NCI-H510A treated with DMSO at 0.1 percent for 48 hours (cell line): ENCODE data around the gene FST.
A peak's percentile ranks its signal among the peaks of the same experiment; 100 is the strongest.

Source experiments
- DNase-seq: peaks from one replicate; lab custom pipeline; 2025; lab: John Stamatoyannopoulos, UW

FST gene

GRCh38 chr5:53480416-53481158 lies at the start of gene FST:
TSS of gene FST (plus strand) at chr5:53480629. CDS start at chr5:53480792, 163 bp downstream.
- DNase-seq, result peak; percentile 58

GRCh38 chr5:53431665-53432064 lies 48.8 kb upstream of the FST start:
- DNase-seq, result no peak

GRCh38 chr5:53433026-53433425 lies 47.4 kb upstream of the FST start:
- no peak for DNase-seq

GRCh38 chr5:53434541-53434940 lies 45.9 kb upstream of the FST start:
- no peak for DNase-seq

- no peak for DNase-seq
Observed at GRCh38 chr5:53436480-53437191, 43.8 kb upstream of the FST start.

GRCh38 chr5:53438079-53438478 lies 42.4 kb upstream of the FST start:
- no peak for DNase-seq

- no peak for DNase-seq
Observed at GRCh38 chr5:53438486-53439472, 41.6 kb upstream of the FST start.

GRCh38 chr5:53442961-53443360 lies 37.5 kb upstream of the FST start:
- DNase-seq, result no peak

- no peak for DNase-seq
Observed at GRCh38 chr5:53445569-53445968, 34.9 kb upstream of the FST start.

GRCh38 chr5:53446908-53447307 lies 33.5 kb upstream of the FST start:
- no peak for DNase-seq

GRCh38 chr5:53448851-53449250 lies 31.6 kb upstream of the FST start:
- DNase-seq, result no peak

GRCh38 chr5:53453898-53454718 lies 26.3 kb upstream of the FST start:
- no peak for DNase-seq

- no peak for DNase-seq
Observed at GRCh38 chr5:53454719-53455000, 25.8 kb upstream of the FST start.

GRCh38 chr5:53456366-53456765 lies 24.1 kb upstream of the FST start:
- DNase-seq, result no peak

GRCh38 chr5:53463909-53464621 lies 16.4 kb upstream of the FST start:
- DNase-seq, result no peak

- no peak for DNase-seq
Observed at GRCh38 chr5:53464722-53465121, 15.7 kb upstream of the FST start.

- no peak for DNase-seq
Observed at GRCh38 chr5:53469946-53470687, 10.3 kb upstream of the FST start.

GRCh38 chr5:53472279-53472678 lies 8.2 kb upstream of the FST start:
- no peak for DNase-seq

GRCh38 chr5:53472720-53473510 lies 7.5 kb upstream of the FST start:
- no peak for DNase-seq

- DNase-seq, result no peak
Observed at GRCh38 chr5:53473633-53474032, 6.8 kb upstream of the FST start.
